GM19025 (cell line): Measurements from ENCODE around the gene AQP3.
"Not testable (repeated sequence)": the region's sequence is repeated elsewhere in the genome, so short reads cannot be mapped to it uniquely, and the experiment has no call there.

Source experiments
- ATAC-seq: cut with Tn5 transposase; IDR thresholded peaks from one replicate; pipeline ENCODE4 v1.9.1; 2021; ENCODE audit warnings: mild to moderate bottlenecking, low read depth, moderate library complexity; ENCODE audit not compliant: unreplicated experiment

AQP3 gene

GRCh38 chr9:33465596-33466564 lies 18.5 kb upstream of the AQP3 start:
- no peak for ATAC-seq

GRCh38 chr9:33465096-33465495 lies 17.7 kb upstream of the AQP3 start:
- ATAC-seq: no peak

GRCh38 chr9:33464045-33464636 lies 16.7 kb upstream of the AQP3 start:
- no peak for ATAC-seq

- no peak for ATAC-seq
Measured at GRCh38 chr9:33463151-33463550, 15.8 kb upstream of the AQP3 start.

- no peak for ATAC-seq
Measured at GRCh38 chr9:33461492-33461891, 14.1 kb upstream of the AQP3 start.

- no peak for ATAC-seq
Measured at GRCh38 chr9:33460854-33461253, 13.5 kb upstream of the AQP3 start.

- no peak for ATAC-seq
Measured at GRCh38 chr9:33459115-33459514, 11.7 kb upstream of the AQP3 start.

GRCh38 chr9:33458444-33458843 lies 11.1 kb upstream of the AQP3 start:
- ATAC-seq: no peak

- ATAC-seq: no peak
Measured at GRCh38 chr9:33455945-33456344, 8.6 kb upstream of the AQP3 start.

- not testable (repeated sequence) for ATAC-seq
Measured at GRCh38 chr9:33455456-33455855, 8.1 kb upstream of the AQP3 start.

- ATAC-seq: not testable (repeated sequence)
Measured at GRCh38 chr9:33454661-33455026, 7.3 kb upstream of the AQP3 start.

- no peak for ATAC-seq
Measured at GRCh38 chr9:33453999-33454660, 6.7 kb upstream of the AQP3 start.

- ATAC-seq: no peak
Measured at GRCh38 chr9:33453286-33453860, 6.0 kb upstream of the AQP3 start.

- no peak for ATAC-seq
Measured at GRCh38 chr9:33452828-33453271, 5.5 kb upstream of the AQP3 start.

GRCh38 chr9:33450621-33451146 lies 3.3 kb upstream of the AQP3 start:
- ATAC-seq: no peak

GRCh38 chr9:33449715-33450114 lies 2.3 kb upstream of the AQP3 start:
- ATAC-seq: no peak

- ATAC-seq: no peak
Measured at GRCh38 chr9:33447799-33448553, 583 bp upstream of the AQP3 start.

- ATAC-seq: peak; percentile 79
Measured at GRCh38 chr9:33446240-33446945, 1.0 kb downstream of the AQP3 start.
